Measurements from ENCODE around the gene SCN9A.
"Not testable (repeated sequence)": the region's sequence is repeated elsewhere in the genome, so short reads cannot be mapped to it uniquely, and the experiment has no call there.

SCN9A gene

GRCh38 chr2:166246901-166247300 lies 128.8 kb downstream of the SCN9A start:
- no peak for DNase-seq (ENCODE audit: low read depth in 1 of 2, low spot score in 1 of 2)

DNA sequence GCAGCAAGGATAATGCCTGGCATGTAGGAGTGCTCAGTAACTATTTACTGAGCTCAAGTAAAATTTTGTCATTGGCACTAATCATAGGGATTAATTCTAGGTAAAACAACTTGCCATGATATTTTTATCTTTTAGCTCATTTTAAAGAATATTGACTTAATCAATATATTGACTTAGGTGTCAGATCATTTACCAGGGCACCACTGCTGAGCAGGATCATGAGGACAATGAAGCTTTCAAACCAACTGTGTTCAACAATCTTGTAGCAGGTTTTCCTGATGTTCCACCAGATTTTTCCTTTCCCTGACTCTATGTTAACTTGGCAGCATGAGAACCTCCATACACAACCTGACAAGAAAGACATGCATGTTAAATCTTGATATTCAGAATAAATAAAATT lies 133.4 kb downstream of the SCN9A start:
- no peak for DNase-seq (ENCODE audit: low read depth in 1 of 2, low spot score in 1 of 2)

DNA sequence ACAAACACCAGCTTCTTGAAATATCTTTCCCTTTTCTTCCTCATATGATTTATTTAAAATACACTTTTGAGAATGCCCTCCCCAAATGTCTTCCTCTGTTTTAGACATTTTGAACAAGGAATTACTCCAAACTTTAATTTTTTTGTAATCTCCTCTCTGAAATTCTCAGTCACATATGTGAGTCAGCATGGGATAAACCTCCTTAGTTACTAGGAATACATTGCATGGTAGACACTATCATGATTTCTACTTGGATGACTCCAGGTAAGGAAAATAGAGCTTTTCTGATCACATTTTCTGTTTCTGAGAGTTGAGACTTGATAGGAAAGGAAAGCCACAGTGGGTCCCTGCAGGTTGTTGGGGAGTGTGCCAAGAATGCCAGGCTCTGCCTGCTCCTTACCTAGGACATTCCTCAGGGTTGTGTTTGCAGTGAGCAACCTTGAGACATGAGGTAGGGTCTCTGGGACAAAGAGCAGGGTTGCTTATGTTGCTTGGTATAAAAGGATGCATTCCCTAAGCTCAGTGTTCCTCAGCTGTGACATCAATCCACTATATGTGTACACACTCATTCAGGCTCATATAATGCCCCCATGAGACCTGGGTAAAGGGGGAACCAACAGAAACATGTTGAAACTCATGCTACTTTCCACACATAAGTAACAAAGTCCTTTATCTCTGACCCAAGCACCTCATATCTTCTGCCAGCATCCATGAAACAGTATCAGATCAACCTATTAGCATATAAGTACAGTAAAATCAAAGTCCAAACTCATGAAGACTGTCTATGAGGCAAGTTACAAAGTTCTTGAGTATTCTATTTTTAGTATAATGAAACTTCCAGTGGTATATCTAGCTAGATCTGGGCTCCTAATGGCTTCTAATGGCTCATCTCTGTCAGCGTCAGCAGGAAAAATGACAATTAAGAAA lies 135.1 kb downstream of the SCN9A start:
- DNase-seq (ENCODE audit: low read depth in 1 of 2, low spot score in 1 of 2) = no peak

DNA sequence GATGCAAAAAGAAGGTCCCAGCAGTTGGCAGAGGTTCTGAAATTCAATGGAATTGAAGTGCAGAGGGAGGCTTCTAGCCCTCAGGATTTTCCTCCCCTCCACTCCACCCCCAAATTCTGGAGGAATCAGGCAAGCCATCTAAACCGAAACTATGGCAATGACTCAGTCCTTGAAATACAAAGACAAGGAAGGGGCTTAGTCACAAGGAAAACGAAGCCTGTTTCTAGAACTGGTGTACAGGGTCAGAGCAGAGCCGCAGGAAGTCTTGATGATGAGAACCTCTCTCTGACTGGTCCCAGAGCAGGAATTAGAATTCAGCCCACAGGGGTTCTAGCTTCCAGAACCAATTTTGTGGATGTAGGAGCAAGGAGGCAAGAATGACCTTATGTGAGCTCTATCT lies 136.2 kb downstream of the SCN9A start:
- DNase-seq (ENCODE audit: low read depth in 1 of 2, low spot score in 1 of 2) = no peak

GRCh38 chr2:166238176-166238575 lies 137.6 kb downstream of the SCN9A start:
- no peak for DNase-seq (ENCODE audit: low read depth in 1 of 2, low spot score in 1 of 2)

GRCh38 chr2:166234112-166234846 lies 141.5 kb downstream of the SCN9A start:
- DNase-seq (ENCODE audit: low read depth in 1 of 2, low spot score in 1 of 2) = no peak

GRCh38 chr2:166233244-166233643 lies 142.5 kb downstream of the SCN9A start:
- DNase-seq (ENCODE audit: low read depth in 1 of 2, low spot score in 1 of 2) = no peak

DNA sequence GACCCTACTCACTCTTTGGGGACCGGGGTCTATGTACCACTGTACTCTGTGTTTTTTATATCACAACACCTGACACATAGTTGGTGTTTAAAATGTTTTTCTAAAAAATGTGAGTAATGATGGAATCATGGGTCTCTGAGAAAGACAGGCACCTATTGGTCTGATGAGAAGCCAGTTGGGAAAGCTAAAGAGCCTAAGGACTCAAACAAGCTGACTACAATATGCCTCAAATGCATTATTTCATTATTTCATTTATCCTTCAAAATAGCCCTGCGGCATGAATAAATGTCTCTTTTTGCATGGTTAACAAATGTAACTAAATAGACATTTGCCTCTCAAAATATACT lies 145.0 kb downstream of the SCN9A start:
- DNase-seq (ENCODE audit: low read depth in 1 of 2, low spot score in 1 of 2) = no peak

GRCh38 chr2:166230024-166230723 lies 145.6 kb downstream of the SCN9A start:
- no peak for DNase-seq (ENCODE audit: low read depth in 1 of 2, low spot score in 1 of 2)

DNA sequence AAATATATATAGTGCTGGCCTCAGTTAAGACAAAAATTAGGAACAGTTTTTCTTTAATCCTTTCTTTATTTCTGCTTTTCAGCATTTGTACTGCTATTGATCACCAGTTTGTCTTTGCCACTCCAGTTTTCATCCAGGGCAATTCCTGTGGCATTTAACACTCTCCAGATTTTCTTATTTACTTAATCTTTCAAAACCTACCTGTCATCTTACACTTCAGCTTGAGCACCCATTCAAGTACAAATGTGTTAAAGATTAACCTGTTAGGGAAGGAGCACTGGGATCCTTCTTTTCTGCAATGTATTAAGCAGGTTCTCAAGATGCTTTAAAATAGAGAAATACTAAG lies 146.1 kb downstream of the SCN9A start:
- no peak for DNase-seq (ENCODE audit: low read depth in 1 of 2, low spot score in 1 of 2)

DNA sequence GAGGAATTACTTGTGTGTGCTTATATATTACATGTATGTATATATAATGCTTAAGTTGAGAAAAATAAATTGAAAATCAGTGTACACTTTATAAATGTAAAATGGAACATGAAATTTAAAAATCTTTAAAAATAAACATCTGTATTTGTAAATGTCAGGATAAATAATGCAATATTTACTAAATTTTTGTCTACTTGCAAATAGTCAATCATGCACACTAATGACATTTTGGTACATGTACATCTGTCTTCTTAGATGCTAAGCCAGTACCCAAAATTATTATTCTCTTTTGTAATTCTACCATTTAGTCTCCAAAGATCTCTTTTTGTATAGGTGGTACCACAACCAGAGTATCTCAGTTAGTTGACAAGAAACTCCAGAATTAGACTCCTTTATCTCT lies 151.5 kb downstream of the SCN9A start:
- no peak for DNase-seq (ENCODE audit: low read depth in 1 of 2, low spot score in 1 of 2)

DNA sequence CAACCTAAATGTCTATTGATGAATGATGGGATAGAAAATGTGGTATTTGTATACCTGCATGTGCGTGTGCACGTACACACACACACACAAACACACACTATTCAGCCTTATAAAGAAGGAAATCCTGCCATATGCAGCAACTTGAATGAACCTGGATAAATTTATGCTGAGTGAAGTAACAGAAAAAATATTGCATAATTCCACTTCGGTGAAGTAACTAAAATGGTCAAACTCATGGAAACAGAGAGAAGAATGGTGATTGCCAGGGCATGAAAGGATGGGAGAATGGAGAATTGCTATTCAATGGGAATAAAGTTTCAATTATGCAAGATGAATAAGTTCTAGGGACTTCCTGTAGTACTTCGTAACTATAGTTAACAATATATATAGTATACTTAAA lies 152.4 kb downstream of the SCN9A start:
- no peak for DNase-seq (ENCODE audit: low read depth in 1 of 2, low spot score in 1 of 2)

- no peak for DNase-seq (ENCODE audit: low read depth in 1 of 2, low spot score in 1 of 2)
Measured at GRCh38 chr2:166211079-166211478, 164.7 kb downstream of the SCN9A start.

DNA sequence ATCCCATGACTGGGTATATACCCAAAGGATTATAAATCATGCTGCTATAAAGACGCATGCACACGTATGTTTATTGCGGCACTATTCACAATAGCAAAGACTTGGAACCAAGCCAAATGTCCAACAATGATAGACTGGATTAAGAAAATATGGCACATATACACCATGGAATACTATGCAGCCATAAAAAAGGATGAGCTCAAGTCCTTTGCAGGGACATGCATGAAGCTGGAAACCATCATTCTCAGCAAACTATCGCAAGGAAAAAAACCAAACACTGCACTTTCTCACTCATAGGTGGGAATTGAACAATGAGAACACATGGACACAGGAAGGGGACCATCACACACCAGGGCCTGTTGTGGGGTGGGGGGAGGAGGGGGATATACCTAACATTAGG lies 165.8 kb downstream of the SCN9A start:
- DNase-seq (ENCODE audit: low read depth in 1 of 2, low spot score in 1 of 2) = not testable (repeated sequence)

GRCh38 chr2:166209367-166209766 lies 166.4 kb downstream of the SCN9A start:
- DNase-seq (ENCODE audit: low read depth in 1 of 2, low spot score in 1 of 2) = not testable (repeated sequence)

DNA sequence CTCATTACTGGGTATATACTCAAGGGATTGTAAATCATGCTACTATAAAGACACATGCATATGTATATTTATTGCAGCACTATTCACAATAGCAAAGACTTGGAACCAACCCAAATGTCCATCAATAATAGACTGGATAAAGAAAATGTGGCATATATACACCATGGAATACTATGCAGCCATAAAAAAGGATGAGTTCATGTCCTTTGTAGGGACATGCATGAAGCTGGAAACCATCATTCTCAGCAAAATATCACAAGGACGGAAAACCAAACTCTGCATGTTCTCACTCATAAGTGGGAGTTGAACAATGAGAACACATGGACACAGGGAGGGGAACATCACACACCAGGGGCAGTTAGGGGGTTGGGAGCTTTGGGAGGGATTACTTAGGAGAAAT lies 169.6 kb downstream of the SCN9A start:
- DNase-seq (ENCODE audit: low read depth in 1 of 2, low spot score in 1 of 2) = not testable (repeated sequence)

GRCh38 chr2:166202778-166203177 lies 173.0 kb downstream of the SCN9A start:
- no peak for DNase-seq (ENCODE audit: low read depth in 1 of 2, low spot score in 1 of 2)

GRCh38 chr2:166197446-166197845 lies 178.3 kb downstream of the SCN9A start:
- DNase-seq (ENCODE audit: low read depth in 1 of 2, low spot score in 1 of 2) = no peak

DNA sequence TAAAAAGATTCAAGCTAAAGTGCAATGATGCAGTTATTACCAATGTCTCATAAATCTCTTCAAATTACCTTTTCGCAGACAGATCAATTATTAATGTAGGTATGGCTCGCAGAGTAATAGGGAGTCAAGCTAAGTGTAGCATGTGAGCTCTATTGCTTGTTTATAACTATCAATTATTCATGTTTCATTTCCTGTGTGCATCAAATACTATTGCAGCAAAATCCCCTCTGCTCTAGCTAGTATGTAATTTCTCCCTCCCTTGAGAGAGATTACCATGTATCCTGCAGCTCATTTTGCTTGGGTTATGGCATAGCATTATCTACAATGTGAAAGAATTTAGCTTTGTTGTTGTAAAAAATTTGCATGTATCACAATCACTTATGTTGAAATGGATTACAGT lies 182.3 kb downstream of the SCN9A start:
- DNase-seq (ENCODE audit: low read depth in 1 of 2, low spot score in 1 of 2) = no peak

DNA sequence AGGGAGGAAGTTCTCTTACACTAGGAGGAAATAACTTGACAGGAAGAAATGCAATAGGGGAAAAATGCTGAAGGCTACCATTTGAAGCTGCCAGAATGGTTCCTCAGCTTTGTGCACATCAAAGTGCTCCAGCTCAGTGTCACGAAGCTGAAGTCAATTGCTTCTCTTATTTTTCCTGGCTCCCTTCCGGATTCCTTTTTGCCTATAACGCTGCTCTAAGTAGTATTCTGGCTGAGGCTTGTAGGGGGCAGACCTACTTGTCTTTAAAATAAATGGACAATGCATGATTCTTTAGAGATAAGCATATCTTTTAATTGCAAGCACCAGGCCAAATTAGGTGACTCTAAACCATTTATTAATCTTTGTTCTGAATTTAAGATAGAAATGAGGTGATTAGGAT lies 187.7 kb downstream of the SCN9A start:
- no peak for DNase-seq (ENCODE audit: low read depth in 1 of 2, low spot score in 1 of 2)

GRCh38 chr2:166184789-166185188 lies 191.0 kb downstream of the SCN9A start:
- no peak for DNase-seq (ENCODE audit: low read depth in 1 of 2, low spot score in 1 of 2)

GRCh38 chr2:166181813-166182154 lies 194.0 kb downstream of the SCN9A start:
- no peak for DNase-seq (ENCODE audit: low read depth in 1 of 2, low spot score in 1 of 2)
